Epithelial cell of esophagus (primary cell): ENCODE measurements around the gene SCAF8.

Source experiments
- DNase-seq: peaks from one replicate; pipeline ENCODE4 v3.0.0; 2010; ENCODE audit warnings: low read depth
- H3K4me3 ChIP-seq: 2 replicates; pipeline ENCODE4 v1.5.1; 2011; ENCODE audit warnings: mild to moderate bottlenecking, low read length, control low read depth
- CTCF ChIP-seq: IDR thresholded peaks from 2 replicates; pipeline ENCODE4 v1.5.1; 2011; ENCODE audit warnings: low read depth, mild to moderate bottlenecking, low read length, control low read depth, inconsistent platforms; ENCODE audit not compliant: insufficient read depth; ENCODE audit errors: missing control alignments

The SCAF8 gene

GRCh38 chr6:154864066-154864430, 130.8 kb downstream of the SCAF8 start:
- H3K4me3 ChIP-seq: no peak overlapping the region
- no peak for DNase-seq
- TF ChIP-seq CTCF: no peak

GRCh38 chr6:154865291-154865690, 132.1 kb downstream of the SCAF8 start:
- no peak for TF ChIP-seq CTCF
- no peak overlapping the region for H3K4me3 ChIP-seq
- DNase-seq: no peak

- H3K4me3 ChIP-seq: no peak overlapping the region
- peak; percentile 75 for TF ChIP-seq CTCF
- DNase-seq: peak; percentile 63
Measured at GRCh38 chr6:154868143-154868594, 135.0 kb downstream of the SCAF8 start.

- no peak for TF ChIP-seq CTCF
- H3K4me3 ChIP-seq: no peak overlapping the region
- no peak for DNase-seq
Measured at GRCh38 chr6:154872542-154873114, 139.4 kb downstream of the SCAF8 start.

- no peak for TF ChIP-seq CTCF
- DNase-seq: no peak
Measured at GRCh38 chr6:154873546-154873945, 140.3 kb downstream of the SCAF8 start.

GRCh38 chr6:154874773-154875592, 141.8 kb downstream of the SCAF8 start:
- TF ChIP-seq CTCF: no peak
- no peak for DNase-seq
- H3K4me3 ChIP-seq: no peak overlapping the region

More at GRCh38 chr6:154873546-154873945, 140.3 kb downstream of the SCAF8 start:
- H3K4me3 ChIP-seq: no peak overlapping the region
